Measurements from ENCODE around the gene TCL1B.

TCL1B gene

DNA sequence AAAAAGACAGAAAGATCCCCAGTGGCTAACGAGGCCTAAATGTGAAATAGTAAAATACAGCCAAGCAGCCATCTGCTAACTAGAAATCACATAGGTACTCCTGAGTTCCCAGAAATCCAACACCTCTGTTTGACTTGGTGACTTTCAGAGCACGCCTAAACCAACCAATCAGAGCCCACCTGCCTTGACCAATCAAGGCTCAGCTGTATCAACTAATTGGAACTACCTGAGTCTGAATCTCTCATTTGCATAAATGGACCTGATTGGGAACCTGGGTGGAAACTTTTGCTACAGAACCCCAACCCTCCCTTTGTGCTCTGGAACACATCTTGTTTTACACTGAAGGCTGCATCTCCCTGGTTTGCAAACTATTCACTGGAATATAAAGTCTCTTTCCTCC lies 5.1 kb upstream of the TCL1B start:
- TF ChIP-seq, protein P1, sequence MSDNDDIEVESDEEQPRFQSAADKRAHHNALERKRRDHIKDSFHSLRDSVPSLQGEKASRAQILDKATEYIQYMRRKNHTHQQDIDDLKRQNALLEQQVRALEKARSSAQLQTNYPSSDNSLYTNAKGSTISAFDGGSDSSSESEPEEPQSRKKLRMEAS (IDR thresholded peaks at IDR 0.05; ENCODE audit: low read depth, low read length): no peak
- TF ChIP-seq, protein P2, sequence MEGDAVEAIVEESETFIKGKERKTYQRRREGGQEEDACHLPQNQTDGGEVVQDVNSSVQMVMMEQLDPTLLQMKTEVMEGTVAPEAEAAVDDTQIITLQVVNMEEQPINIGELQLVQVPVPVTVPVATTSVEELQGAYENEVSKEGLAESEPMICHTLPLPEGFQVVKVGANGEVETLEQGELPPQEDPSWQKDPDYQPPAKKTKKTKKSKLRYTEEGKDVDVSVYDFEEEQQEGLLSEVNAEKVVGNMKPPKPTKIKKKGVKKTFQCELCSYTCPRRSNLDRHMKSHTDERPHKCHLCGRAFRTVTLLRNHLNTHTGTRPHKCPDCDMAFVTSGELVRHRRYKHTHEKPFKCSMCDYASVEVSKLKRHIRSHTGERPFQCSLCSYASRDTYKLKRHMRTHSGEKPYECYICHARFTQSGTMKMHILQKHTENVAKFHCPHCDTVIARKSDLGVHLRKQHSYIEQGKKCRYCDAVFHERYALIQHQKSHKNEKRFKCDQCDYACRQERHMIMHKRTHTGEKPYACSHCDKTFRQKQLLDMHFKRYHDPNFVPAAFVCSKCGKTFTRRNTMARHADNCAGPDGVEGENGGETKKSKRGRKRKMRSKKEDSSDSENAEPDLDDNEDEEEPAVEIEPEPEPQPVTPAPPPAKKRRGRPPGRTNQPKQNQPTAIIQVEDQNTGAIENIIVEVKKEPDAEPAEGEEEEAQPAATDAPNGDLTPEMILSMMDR (IDR thresholded peaks at IDR 0.05; ENCODE audit: low read depth, low read length): no peak
- no peak for TF ChIP-seq MYC (IDR thresholded peaks at IDR 0.05; ENCODE audit: low read depth, low read length)
- no peak overlapping the region for H3K4me3 ChIP-seq (ENCODE audit: low read depth, low read length)
- no peak for DNase-seq (ENCODE audit: low read depth)

DNA sequence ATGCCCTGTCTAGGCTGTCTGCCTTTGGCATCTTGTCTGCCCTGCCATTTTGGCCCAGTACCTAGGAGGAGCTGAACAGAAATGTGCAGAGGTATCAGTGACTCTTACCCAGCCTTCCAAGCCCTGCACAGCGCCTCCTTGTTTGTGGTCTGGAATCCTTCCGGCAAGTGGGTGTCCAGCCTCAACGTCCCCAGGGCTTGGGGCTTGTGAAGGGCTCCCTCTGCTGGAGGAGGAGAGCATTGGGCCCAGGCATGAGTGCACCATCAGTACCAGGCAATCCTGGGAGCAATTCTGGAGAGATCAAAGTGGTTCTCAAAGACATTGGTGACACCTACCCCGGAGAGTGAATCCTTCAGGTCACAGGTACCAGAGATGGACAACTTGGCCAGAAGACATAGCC lies 2.4 kb upstream of the TCL1B start:
- DNase-seq (ENCODE audit: low read depth): peak; percentile 54
- TF ChIP-seq POLR2A (IDR thresholded peaks at IDR 0.05; ENCODE audit: extremely low read depth, insufficient read length): no peak
- no peak for TF ChIP-seq MYC (IDR thresholded peaks at IDR 0.05; ENCODE audit: low read depth, low read length)
- TF ChIP-seq, protein P2 (IDR thresholded peaks at IDR 0.05; ENCODE audit: low read depth, low read length): peak; percentile 85
- TF ChIP-seq, protein P1 (IDR thresholded peaks at IDR 0.05; ENCODE audit: low read depth, low read length): no peak
- H3K4me3 ChIP-seq (ENCODE audit: low read depth, low read length): no peak overlapping the region

DNA sequence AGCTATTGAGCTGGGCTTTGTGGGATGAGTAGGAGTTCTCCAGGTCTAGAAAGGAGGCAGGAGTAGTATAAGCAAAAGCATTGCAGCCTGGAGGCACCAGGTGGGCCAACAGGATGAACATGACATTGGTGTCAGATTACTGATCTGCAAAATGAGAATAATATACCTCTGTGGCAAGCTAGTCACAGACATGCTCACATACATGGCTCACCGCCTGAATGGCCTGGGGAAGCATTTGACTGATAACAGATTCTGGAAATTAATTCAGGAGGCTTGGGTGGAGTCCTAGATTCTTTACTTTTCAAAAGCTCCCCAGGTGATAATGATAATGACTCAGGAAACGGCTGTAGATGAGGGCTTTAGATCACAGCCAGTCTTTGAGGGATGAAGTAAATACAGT lies 709 bp downstream of the TCL1B start:
- no peak overlapping the region for H3K4me3 ChIP-seq (ENCODE audit: low read depth, low read length)
- TF ChIP-seq POLR2A (IDR thresholded peaks at IDR 0.05; ENCODE audit: extremely low read depth, insufficient read length) (no peak), MYC (IDR thresholded peaks at IDR 0.05; ENCODE audit: low read depth, low read length) (no peak)
- TF ChIP-seq, protein P2 (IDR thresholded peaks at IDR 0.05; ENCODE audit: low read depth, low read length): no peak
- TF ChIP-seq, protein P1 (IDR thresholded peaks at IDR 0.05; ENCODE audit: low read depth, low read length): no peak
- no peak for DNase-seq (ENCODE audit: low read depth)

DNA sequence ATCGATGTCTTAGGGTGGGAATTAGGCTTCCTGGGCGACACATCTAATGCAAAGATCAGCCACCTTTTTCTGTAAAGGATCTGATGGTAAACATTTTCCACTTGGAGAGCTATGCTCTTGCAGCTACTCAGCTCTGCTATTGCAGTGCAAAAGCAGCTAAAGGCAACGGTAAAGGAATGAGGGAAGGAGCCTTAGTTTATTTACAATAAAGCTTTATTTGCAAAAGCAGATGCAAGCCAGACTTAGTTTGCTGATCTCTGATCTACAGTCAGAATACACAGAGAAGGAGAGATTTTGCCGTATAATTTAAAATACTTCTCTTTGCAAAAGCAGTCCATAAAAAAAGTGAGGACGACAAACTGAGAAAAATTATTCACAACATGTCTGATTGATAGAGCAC lies 3.2 kb downstream of the TCL1B start:
- DNase-seq (ENCODE audit: low read depth): no peak
- TF ChIP-seq, protein P1 (IDR thresholded peaks at IDR 0.05; ENCODE audit: low read depth, low read length): no peak
- no peak for TF ChIP-seq MYC (IDR thresholded peaks at IDR 0.05; ENCODE audit: low read depth, low read length)
- H3K4me3 ChIP-seq (ENCODE audit: low read depth, low read length): no peak overlapping the region

DNA sequence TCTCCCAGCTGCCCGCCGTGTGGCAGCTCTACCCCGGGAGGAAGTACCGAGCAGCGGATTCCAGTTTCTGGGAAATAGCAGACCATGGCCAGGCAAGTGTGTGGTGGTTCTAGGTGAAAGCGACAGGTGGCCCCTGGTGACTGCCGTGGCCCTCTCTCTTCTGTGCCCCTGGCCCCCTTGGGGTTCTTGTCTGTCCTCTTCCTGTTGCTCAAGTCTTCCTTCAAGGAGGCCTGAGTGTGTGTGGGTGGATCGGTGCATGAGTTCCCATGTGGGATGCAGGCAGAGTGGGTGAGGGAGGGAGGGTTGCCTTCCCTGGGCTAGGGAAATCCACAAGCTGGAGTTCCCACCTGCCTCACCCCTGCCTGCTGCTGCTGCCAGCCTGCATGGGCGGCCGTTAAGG lies 4.6 kb downstream of the TCL1B start:
- no peak for TF ChIP-seq POLR2A (IDR thresholded peaks at IDR 0.05; ENCODE audit: extremely low read depth, insufficient read length)
- TF ChIP-seq, protein P2 (IDR thresholded peaks at IDR 0.05; ENCODE audit: low read depth, low read length): no peak
- TF ChIP-seq MYC (IDR thresholded peaks at IDR 0.05; ENCODE audit: low read depth, low read length): no peak
- TF ChIP-seq, protein P1 (IDR thresholded peaks at IDR 0.05; ENCODE audit: low read depth, low read length): no peak
- no peak overlapping the region for H3K4me3 ChIP-seq (ENCODE audit: low read depth, low read length)
- no peak for DNase-seq (ENCODE audit: low read depth)

DNA sequence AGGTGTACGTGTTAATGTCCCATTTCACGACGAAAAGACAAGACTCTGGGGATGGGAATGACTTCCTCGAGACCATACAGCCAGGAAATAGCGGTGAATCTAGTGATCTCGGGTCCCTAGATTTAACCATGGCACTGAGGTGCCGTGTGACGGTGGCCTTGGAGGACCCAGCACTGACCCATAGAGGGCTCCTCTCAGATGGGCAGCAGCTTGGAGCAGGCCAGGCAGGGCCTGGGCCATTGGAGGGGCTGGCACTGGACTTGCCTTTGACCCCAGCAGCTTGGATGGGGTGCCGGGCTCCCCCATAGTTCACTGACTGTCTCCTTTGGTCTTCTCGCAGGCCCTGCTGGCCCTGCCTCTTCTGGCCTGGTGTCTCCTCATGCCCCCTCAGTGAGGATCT lies 5.4 kb downstream of the TCL1B start:
- no peak for DNase-seq (ENCODE audit: low read depth)
- TF ChIP-seq, protein P1 (IDR thresholded peaks at IDR 0.05; ENCODE audit: low read depth, low read length): no peak
- H3K4me3 ChIP-seq (ENCODE audit: low read depth, low read length): no peak overlapping the region

DNA sequence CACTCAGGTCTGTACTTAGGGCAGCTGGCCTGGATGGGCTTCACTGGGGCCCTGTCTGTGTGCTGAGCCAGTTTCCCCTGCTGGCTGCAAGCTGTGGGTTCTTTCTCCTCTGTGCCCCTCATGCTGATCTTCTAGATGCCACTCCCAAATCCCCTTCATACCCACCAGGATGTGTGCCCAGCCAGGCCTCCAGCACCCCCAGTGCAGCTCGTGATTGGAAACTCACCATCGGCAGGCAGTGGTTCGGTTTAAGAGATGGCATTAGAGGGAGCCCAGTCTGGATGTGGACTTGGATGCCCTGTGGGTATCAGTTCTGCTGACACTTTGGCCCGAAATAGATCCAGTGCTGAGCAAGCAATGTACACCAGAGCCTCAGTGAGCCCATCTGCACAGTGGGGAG lies 5.9 kb downstream of the TCL1B start:
- TF ChIP-seq MYC (IDR thresholded peaks at IDR 0.05; ENCODE audit: low read depth, low read length) (no peak), POLR2A (IDR thresholded peaks at IDR 0.05; ENCODE audit: extremely low read depth, insufficient read length) (no peak)
- TF ChIP-seq, protein P1 (IDR thresholded peaks at IDR 0.05; ENCODE audit: low read depth, low read length): no peak
- TF ChIP-seq, protein P2 (IDR thresholded peaks at IDR 0.05; ENCODE audit: low read depth, low read length): no peak
- no peak for DNase-seq (ENCODE audit: low read depth)

More for the DNA sequence above, 5.9 kb downstream of the TCL1B start:
- no peak overlapping the region for H3K4me3 ChIP-seq (ENCODE audit: low read depth, low read length)
